HepG2 (cell line): Measurements from ENCODE around the gene GIN1. TPM values are rescaled to one million over a fixed set of nuclear protein-coding genes. Genes with fewer than 3 reads are reported as not detected.

Experiments used
- ATRX ChIP-seq: sonication (generic); formaldehyde crosslinking; IDR thresholded peaks from 2 replicates; pipeline ENCODE4 v1.4.0; 2020; ENCODE audit warnings: missing genetic modification reagents, borderline replicate concordance
- CCAR2 ChIP-seq: fragments of 200-400 bp; formaldehyde crosslinking; optimal IDR thresholded peaks from 2 replicates; pipeline ENCODE3; 2018; ENCODE audit warnings: low read depth, mild to moderate bottlenecking, low read length, moderate library complexity
- CERS6 ChIP-seq: sonication (generic); formaldehyde crosslinking; IDR thresholded peaks from 2 replicates; pipeline ENCODE4 v1.5.0; 2020; ENCODE audit warnings: missing genetic modification reagents
- DR1 ChIP-seq: sonication (generic); formaldehyde crosslinking; IDR thresholded peaks from 2 replicates; pipeline ENCODE4 v1.8.0; 2021; ENCODE audit warnings: mild to moderate bottlenecking, missing genetic modification reagents, inconsistent platforms
- ETV6 ChIP-seq: sonication (generic); formaldehyde crosslinking; conservative IDR thresholded peaks from 2 replicates; pipeline ENCODE4 v1.4.0; 2020; ENCODE audit warnings: missing genetic modification reagents
- GZF1 ChIP-seq: sonication (generic); formaldehyde crosslinking; IDR thresholded peaks from 2 replicates; pipeline ENCODE4 v1.5.1; 2020; ENCODE audit warnings: mild to moderate bottlenecking, missing genetic modification reagents
- HCFC1 ChIP-seq: fragments of 150-350 bp; IDR thresholded peaks from 2 replicates; pipeline ENCODE4 v1.6.1; 2014; ENCODE audit warnings: low read depth, low read length
- JARID2 ChIP-seq: sonication (generic); formaldehyde crosslinking; IDR thresholded peaks from 2 replicates; pipeline ENCODE4 v1.8.1; 2023; ENCODE audit warnings: missing genetic modification reagents, inconsistent platforms; ENCODE audit not compliant: insufficient replicate concordance
- KMT2A ChIP-seq: sonication (generic); formaldehyde crosslinking; IDR thresholded peaks from 2 replicates; pipeline ENCODE4 v1.4.0; 2020; ENCODE audit warnings: missing genetic modification reagents
- MAFK ChIP-seq, 2 experiments: IDR thresholded peaks in 1 of 2; conservative IDR thresholded peaks in 1 of 2; 2 replicates each; pipeline ENCODE4 v1.6.1; 2011; ENCODE audit warnings: improper control_type of control experiment in 2 of 2, low read length in 2 of 2
- NFATC3 ChIP-seq: sonication (generic); formaldehyde crosslinking; IDR thresholded peaks from 2 replicates; pipeline ENCODE4 v1.5.1; 2020; ENCODE audit warnings: mild to moderate bottlenecking, missing genetic modification reagents
- NFYB ChIP-seq: sonication (generic); formaldehyde crosslinking; IDR thresholded peaks from 2 replicates; pipeline ENCODE4 v1.4.0; 2020; ENCODE audit warnings: missing genetic modification reagents
- RFXANK ChIP-seq: IDR thresholded peaks from 2 replicates; pipeline ENCODE4 v1.6.1; 2016
- TBX3 ChIP-seq: fragments of 450-650 bp; IDR thresholded peaks from 2 replicates; pipeline ENCODE4 v1.6.1; 2017; ENCODE audit warnings: antibody characterized with exemption, mild to moderate bottlenecking, inconsistent platforms, borderline replicate concordance
- ZBTB46 ChIP-seq: sonication (generic); formaldehyde crosslinking; IDR thresholded peaks from 2 replicates; pipeline ENCODE4 v1.4.0; 2020; ENCODE audit warnings: mild to moderate bottlenecking, missing genetic modification reagents, borderline replicate concordance
- ZNF570 ChIP-seq: sonication (generic); formaldehyde crosslinking; IDR thresholded peaks from 2 replicates; pipeline ENCODE4 v1.4.0; 2020; ENCODE audit warnings: mild to moderate bottlenecking, missing genetic modification reagents, borderline replicate concordance
- ZNF615 ChIP-seq: sonication (generic); formaldehyde crosslinking; IDR thresholded peaks from 2 replicates; pipeline ENCODE4 v1.5.0; 2020; ENCODE audit warnings: mild to moderate bottlenecking, missing genetic modification reagents, borderline replicate concordance
- ZNF639 ChIP-seq: conservative IDR thresholded peaks from 2 replicates; pipeline ENCODE4 v1.6.1; 2018; ENCODE audit warnings: missing genetic modification reagents
- ZNF781 ChIP-seq: sonication (generic); formaldehyde crosslinking; IDR thresholded peaks from 2 replicates; pipeline ENCODE4 v1.5.1; 2020; ENCODE audit warnings: borderline replicate concordance, mild to moderate bottlenecking, missing genetic modification reagents; ENCODE audit errors: not compliant biosample characterization
- ZNF83 ChIP-seq: sonication (generic); formaldehyde crosslinking; IDR thresholded peaks from 2 replicates; pipeline ENCODE4 v1.4.0; 2020; ENCODE audit warnings: missing genetic modification reagents, mild to moderate bottlenecking, borderline replicate concordance
- ZSCAN25 ChIP-seq: sonication (generic); formaldehyde crosslinking; IDR thresholded peaks from 2 replicates; pipeline ENCODE4 v1.8.0; 2022; ENCODE audit warnings: mild to moderate bottlenecking, missing genetic modification reagents
- polyA plus RNA-seq, 8 experiments: library from polyadenylated mRNA; depleted of rRNA in 3 of 8; stranded (reverse) in 7 of 8; unstranded in 1 of 8; fragments of >200 nt; fragmentation: Illumina TruSeq in 4 of 8; extraction: Trizol in 4 of 8; gene quantifications; 2 replicates each; pipeline versions ENCODE4 v1.2.1 to v1.2.3, GENCODE V29; 2011 to 2016; ENCODE audit warnings: low read depth in 4 of 8, missing spikeins in 1 of 8, mixed read lengths in 1 of 8; ENCODE audit not compliant: insufficient read depth in 1 of 8
- total RNA-seq, 5 experiments: library from RNA; depleted of rRNA; stranded (reverse); fragments of >200 nt; fragmentation: Illumina TruSeq; extraction: Trizol; gene quantifications; 2 replicates each; pipeline ENCODE4 v1.2.3, GENCODE V29; 2016; ENCODE audit warnings: low read depth in 1 of 5
- TF ChIP-seq, protein P1 (sequence below): sonication (generic); formaldehyde crosslinking; IDR thresholded peaks from 2 replicates; pipeline ENCODE4 v1.5.1; 2020; ENCODE audit warnings: missing genetic modification reagents, mild to moderate bottlenecking, borderline replicate concordance
- TF ChIP-seq, protein P2 (sequence below): sonication (generic); formaldehyde crosslinking; IDR thresholded peaks from 2 replicates; pipeline ENCODE4 v1.5.0; 2020; ENCODE audit warnings: missing genetic modification reagents

Gene GIN1
- total and polyA plus RNA-seq, 2 of the 13 experiments (the other 11 are each of a cell fraction or from before 2014, with no cell fraction given), result 1.7 to 7.7 TPM

DNA sequence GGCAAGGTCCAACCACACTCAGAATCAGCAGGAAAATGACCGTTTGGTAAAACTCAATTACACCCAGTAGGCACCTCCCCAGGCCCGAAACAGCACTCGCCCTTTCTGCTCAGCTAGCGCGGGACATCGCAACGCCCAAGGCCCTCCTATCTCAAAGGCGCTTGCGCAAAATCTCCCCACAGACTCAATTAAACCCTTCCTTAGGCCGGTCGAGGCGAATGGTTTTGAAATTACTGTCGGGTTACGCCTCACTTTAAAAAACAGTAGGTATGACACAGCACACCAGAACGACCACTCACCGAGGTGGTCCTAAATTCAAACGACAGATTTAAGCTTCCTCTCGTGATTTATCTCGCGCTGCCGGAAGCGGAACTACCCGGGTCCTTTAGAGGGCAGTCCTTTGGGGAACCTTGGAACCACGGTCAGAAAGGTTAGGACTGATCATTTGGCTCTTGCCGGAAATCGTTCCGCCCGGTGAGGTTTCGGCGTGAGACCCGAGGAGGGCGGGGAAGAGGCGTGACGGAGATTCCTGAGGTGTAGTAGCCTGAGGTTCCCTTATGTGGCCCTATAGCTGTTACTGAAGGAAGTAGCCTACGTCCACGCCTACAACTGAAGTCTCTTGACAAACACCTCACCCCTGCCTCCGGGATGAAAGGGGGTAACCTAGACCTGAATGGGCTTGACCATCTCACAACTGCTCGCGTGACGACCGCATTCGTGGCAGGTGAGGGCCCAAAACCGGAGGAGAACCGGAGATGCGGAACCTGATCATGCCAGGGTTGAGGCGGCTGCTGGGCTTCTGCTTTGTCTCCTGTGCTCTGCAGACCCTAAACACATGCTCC, at the start of gene GIN1, which contains the start of gene PPIP5K2 (continued):
- TF ChIP-seq JARID2 (CRISPR knock-in tag), result no peak
- TF ChIP-seq ATRX (CRISPR knock-in tag), result no peak
- no peak for TF ChIP-seq GZF1 (CRISPR knock-in tag)
- TF ChIP-seq MAFK (conservative IDR thresholded peaks at IDR 0.05 in 1 of 2, IDR thresholded peaks at IDR 0.05 in 1 of 2; ENCODE audit: low read length in 2 of 2), result 0 out of 4 replicates have a peak, but pooled peaks of 1 of the 2 experiments have one; percentile 3
- TF ChIP-seq, protein P1, sequence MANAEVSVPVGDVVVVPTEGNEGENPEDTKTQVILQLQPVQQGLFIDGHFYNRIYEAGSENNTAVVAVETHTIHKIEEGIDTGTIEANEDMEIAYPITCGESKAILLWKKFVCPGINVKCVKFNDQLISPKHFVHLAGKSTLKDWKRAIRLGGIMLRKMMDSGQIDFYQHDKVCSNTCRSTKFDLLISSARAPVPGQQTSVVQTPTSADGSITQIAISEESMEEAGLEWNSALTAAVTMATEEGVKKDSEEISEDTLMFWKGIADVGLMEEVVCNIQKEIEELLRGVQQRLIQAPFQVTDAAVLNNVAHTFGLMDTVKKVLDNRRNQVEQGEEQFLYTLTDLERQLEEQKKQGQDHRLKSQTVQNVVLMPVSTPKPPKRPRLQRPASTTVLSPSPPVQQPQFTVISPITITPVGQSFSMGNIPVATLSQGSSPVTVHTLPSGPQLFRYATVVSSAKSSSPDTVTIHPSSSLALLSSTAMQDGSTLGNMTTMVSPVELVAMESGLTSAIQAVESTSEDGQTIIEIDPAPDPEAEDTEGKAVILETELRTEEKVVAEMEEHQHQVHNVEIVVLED (CRISPR knock-in tag), result peak; percentile 80
- peak; percentile 37; the same call in 1 of the 2 replicates for TF ChIP-seq TBX3
- no peak for TF ChIP-seq ZNF781 (CRISPR knock-in tag)
- TF ChIP-seq NFATC3 (CRISPR knock-in tag), result no peak
- 0 out of 2 replicates have a peak, but pooled peaks have one; percentile 25 for TF ChIP-seq NFYB
- peak; percentile 76 for TF ChIP-seq HCFC1
- TF ChIP-seq, protein P2, sequence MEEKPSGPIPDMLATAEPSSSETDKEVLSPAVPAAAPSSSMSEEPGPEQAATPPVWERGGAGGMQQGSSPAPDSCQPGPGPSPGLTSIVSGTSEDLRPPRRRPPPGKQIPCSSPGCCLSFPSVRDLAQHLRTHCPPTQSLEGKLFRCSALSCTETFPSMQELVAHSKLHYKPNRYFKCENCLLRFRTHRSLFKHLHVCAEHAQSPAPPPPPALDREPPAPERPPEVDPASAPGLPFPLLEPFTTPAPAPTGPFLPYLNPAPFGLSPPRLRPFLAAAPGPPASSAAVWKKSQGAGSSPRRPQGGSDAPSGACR (CRISPR knock-in tag), result peak; percentile 98
- peak; percentile 90 for TF ChIP-seq DR1 (CRISPR knock-in tag)
- TF ChIP-seq ZNF639 (CRISPR knock-in tag), result peak; percentile 78
- TF ChIP-seq ETV6 (CRISPR knock-in tag), result no peak; the same call in 1 of the 2 replicates
- no peak for TF ChIP-seq RFXANK (CRISPR knock-in tag)
- TF ChIP-seq ZNF83 (CRISPR knock-in tag), result no peak; the same call in 1 of the 2 replicates
- no peak for TF ChIP-seq CERS6 (CRISPR knock-in tag)
- TF ChIP-seq ZNF615 (CRISPR knock-in tag), result no peak
- TF ChIP-seq ZBTB46 (CRISPR knock-in tag), result no peak
- no peak for TF ChIP-seq ZNF570 (CRISPR knock-in tag)
- peak; percentile 97 for TF ChIP-seq KMT2A
- TF ChIP-seq CCAR2, result peak; percentile 84
- TF ChIP-seq ZSCAN25 (CRISPR knock-in tag), result peak; percentile 88
